CD4-positive, alpha-beta T cell treated with Interleukin-2 at 100 ng/mL for 4 hours (primary cell): ENCODE data around the gene OLFM2.
"Not testable (repeated sequence)": the region's sequence is repeated elsewhere in the genome, so short reads cannot be mapped to it uniquely, and the experiment has no call there.

Experiments
- DNase-seq: peaks from one replicate; pipeline ENCODE4 v3.0.0-alpha.2; 2020; ENCODE audit warnings: low spot score

Gene OLFM2

GRCh38 chr19:9936326-9937000, at the start of gene OLFM2:
Gene OLFM2, minus strand, starts transcription at chr19:9936515. Its CDS starts 149 bp downstream, at chr19:9936366.
- DNase-seq: no peak

GRCh38 chr19:9981406-9982260, 45.3 kb upstream of the OLFM2 start:
- DNase-seq: no peak

GRCh38 chr19:9972103-9972502, 35.8 kb upstream of the OLFM2 start:
- no peak for DNase-seq

- no peak for DNase-seq
Observed at GRCh38 chr19:9971166-9971897, 35.0 kb upstream of the OLFM2 start.

- DNase-seq: no peak
Observed at GRCh38 chr19:9970481-9970880, 34.2 kb upstream of the OLFM2 start.

GRCh38 chr19:9969688-9969975, 33.3 kb upstream of the OLFM2 start:
- DNase-seq: no peak

GRCh38 chr19:9968820-9969687, 32.7 kb upstream of the OLFM2 start:
- DNase-seq: no peak

- DNase-seq: no peak
Observed at GRCh38 chr19:9967326-9967725, 31.0 kb upstream of the OLFM2 start.

- no peak for DNase-seq
Observed at GRCh38 chr19:9966448-9966847, 30.1 kb upstream of the OLFM2 start.

- no peak for DNase-seq
Observed at GRCh38 chr19:9966024-9966423, 29.7 kb upstream of the OLFM2 start.

- no peak for DNase-seq
Observed at GRCh38 chr19:9962623-9963290, 26.4 kb upstream of the OLFM2 start.

GRCh38 chr19:9961103-9961502, 24.8 kb upstream of the OLFM2 start:
- DNase-seq: no peak

GRCh38 chr19:9958379-9958821, 22.1 kb upstream of the OLFM2 start:
- no peak for DNase-seq

- DNase-seq: no peak
Observed at GRCh38 chr19:9956956-9957355, 20.6 kb upstream of the OLFM2 start.

GRCh38 chr19:9953802-9954542, 17.7 kb upstream of the OLFM2 start:
- no peak for DNase-seq

- DNase-seq: no peak
Observed at GRCh38 chr19:9952276-9952675, 16.0 kb upstream of the OLFM2 start.

GRCh38 chr19:9947441-9947840, 11.1 kb upstream of the OLFM2 start:
- DNase-seq: no peak

- DNase-seq: not testable (repeated sequence)
Observed at GRCh38 chr19:9946528-9947125, 10.3 kb upstream of the OLFM2 start.

GRCh38 chr19:9945319-9945966, 9.1 kb upstream of the OLFM2 start:
- no peak for DNase-seq

GRCh38 chr19:9943744-9944143, 7.4 kb upstream of the OLFM2 start:
- no peak for DNase-seq
